GM18520 (cell line): ENCODE measurements around the gene CYREN.

Experiments used
- ATAC-seq: cut with Tn5 transposase; IDR thresholded peaks from one replicate; pipeline ENCODE4 v1.9.1; 2021; ENCODE audit not compliant: unreplicated experiment

The CYREN gene

DNA sequence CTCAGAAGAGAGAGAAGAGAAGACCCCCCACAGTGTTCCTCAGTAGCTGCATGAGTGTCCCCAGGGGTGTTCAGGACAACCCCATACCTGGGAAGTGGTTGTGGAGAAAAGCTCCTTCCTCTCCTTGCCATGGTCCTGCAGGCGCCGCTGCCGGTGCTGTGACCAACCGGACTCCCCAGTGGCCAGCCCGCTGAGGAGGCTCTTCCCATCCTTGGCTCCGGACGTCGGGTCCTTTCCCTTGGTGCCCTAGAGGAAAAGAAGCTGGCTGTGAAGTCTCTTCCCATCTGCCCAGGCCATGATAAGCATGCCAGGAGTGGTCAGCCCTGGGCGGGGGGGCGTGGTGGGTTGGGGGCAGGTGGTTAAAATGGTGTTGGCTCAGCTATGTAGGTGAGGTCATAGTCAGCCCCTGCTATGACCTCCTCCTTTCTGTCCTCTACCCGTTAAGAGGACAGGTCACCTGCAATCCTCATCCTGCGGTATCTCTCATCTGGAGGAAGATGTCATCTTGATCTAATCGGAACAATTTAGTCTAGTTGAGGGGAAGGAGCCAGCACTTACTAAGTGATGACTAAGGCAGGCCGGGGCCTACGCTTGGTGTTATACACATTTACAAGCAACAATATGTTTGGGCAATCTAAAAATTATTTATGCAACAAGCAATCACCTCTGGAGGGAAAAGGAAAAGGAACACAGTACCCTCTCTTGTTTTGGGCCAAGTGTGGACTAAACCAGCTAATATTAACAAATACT is 27.6 kb upstream of the CYREN start:
- ATAC-seq, result no peak

DNA sequence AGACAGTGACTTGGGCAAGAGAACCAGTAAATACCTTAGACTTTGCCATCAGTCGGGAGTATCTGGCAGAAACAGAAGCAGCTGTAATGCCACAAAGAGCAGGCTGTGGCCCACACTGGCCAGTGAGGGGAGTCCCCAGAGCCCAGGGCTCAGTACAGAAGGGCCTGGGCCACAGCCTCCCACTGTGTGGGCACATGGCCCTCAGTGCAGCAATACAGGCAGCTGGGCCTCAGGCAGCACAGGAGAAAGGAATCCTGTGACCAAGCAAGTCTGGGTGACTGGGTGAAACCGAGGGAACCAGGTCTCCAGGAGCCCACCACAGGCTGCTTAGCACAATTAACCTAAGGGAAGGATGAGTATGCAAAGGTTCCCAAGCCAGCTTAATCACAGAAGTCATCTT is 26.8 kb upstream of the CYREN start:
- ATAC-seq, result no peak

DNA sequence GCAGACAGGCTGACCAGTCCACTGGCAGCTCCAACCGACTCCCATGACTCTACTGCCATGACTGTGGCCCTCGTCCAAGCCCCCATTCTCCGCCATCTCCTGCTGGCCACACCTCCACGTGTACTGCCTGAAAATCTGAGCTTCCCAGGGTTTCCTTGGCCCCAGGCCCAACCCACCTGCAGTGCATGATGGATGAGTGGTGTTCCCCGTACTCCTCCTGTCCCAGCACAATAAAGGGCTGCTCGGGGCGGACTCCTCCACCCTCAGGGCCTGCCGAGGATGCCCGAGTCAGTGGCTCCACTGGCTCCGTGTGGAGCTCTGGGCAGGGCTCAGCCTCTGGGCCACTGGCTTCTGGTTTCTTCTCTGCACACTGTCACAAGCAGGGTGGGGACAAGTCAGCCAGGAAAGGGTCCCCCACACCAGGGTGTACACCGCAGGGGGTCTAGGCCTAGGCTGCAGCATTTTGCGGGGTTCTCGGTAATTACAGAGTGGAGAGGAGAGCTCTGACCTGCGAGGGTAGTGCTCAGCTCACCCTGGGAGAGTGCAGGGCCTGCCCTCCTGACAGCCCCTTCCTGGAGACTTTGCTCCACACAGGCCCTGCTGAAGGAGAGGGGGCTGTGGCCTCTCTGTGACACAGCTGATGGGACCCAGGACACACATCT is 25.6 kb upstream of the CYREN start:
- no peak for ATAC-seq

DNA sequence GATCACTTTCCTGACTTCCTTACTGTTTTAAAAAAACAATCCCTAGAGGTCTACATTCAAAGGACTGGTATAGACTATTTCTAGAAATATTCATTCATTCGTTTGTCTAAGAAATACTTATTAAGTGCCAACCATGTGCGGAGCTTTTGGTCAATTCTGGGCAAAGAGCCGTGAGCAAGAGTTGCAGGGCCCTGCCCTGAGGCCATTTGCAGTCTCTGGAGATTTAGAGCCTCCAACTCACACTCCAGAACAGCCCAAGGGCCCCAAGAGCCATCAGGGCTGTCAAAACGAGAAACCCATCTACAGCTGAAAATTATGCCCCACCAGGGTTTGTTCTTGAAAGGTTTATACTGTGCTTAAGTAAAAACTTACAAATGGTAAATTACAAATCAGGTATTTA is 24.6 kb upstream of the CYREN start:
- ATAC-seq, result no peak

DNA sequence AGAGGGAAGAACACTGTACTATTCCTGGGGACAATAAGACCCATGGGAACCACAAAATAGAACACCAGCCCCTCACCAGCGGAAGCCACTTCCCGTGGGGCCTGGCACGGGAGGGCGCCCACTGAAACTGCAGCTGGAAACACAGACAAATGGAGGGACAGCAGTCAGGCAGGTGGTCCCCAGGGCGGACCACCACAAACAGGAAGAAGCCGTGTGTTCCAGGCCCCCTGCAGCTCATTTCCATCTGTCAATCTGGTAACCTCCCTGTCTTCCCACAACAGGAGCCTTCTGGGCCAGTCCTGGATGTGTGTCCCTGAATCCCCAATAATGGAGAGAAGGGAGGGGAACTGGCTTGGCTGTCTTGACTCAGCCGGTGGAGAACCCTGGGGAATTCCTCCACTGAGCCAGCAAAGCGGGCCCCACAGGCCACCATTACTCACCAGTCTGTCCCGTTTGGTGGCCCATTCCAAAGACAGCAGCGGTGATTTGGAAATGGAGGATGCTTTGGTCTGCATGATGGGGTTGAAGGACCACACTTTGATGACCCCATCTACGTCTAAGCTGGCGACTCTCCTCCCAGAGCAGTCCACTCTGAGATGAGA is 24.1 kb upstream of the CYREN start:
- no peak for ATAC-seq

DNA sequence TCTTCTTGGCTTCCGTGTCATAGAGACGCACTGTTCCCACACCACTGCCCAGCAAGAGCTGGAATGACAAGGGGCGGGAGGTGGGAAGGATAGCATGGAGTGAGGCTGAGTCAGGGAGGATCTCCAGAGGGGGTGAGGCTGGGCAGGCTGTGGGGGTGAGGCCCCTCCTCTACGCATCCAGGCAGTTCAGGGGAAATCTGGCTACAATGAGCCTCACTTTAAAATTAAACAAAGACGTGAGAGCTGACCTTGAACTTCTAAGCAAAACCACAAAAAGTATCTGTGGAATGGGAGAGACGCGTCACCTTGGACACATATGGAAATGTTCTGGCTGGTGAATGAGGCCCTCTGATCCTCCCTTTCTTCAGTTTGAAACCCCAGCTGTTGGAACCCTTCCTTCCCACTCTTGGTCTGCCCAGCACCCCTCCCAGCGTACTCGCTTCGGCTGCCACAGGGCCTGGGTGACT is 23.1 kb upstream of the CYREN start:
- no peak for ATAC-seq

DNA sequence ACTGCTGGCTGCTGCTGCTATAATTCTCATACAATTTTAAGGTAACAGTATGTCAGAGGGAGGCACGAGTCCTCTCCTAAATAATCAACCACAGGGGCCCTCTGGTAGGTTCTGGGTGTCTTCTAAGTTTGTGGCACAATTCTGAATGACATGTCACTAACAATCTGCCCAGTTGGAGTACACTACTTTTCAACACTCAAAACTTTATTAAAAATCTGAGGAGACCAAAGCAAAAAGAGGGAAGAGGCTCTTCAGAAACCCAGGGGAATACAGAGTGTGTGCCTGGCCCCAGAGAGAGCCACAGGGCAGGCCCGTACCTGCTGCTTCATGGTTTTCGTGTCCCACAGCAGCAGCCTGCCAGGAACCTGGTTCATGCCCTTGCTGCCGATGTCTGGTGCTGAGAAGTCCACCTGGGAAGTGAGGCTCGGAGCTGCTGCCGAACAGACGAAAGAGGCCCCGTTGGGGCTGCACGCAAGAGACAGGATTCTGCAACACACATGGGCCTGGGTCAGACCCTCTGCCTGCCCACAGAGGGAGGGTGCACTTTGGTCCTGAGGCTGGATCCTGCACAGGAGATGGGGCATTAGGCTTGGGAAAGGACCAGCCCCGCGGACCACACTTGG is 22.5 kb upstream of the CYREN start:
- no peak for ATAC-seq

DNA sequence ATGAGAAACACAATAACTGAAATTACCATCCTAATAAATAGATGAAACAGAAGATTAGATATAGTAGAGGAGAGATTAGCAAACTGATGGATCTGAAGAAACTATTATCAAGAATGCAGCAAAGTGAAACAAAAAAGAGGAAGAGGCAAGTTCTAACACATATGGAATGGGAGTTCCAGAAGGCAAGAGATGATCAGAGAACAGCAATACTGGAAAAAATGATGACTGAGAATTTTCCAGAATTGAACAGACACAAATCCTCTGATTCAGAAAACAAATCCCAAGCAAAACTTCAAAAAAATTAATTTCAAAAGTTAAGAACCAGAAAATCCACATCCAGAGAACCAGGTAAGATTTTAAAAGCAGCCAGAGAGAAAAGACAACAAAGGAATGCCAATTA is 20.2 kb upstream of the CYREN start:
- ATAC-seq, result no peak

DNA sequence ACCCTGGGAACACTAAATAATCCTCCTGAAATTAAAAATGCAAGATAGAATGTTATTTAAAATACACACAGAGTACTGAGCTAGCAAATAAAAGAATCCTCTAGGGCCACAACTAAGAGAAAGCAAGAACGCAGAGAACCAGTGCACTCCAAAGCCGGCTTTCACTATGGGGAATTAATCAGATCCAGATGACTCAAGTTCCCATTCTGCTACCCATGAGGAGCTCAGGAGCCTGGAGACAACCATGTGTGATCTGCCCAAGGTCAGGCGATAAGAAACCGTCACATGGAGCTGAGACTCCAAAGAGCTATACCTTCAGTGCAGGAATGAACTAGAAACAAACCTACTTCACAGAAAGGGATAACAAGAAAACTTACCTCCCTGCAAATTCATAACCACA is 19.5 kb upstream of the CYREN start:
- no peak for ATAC-seq

DNA sequence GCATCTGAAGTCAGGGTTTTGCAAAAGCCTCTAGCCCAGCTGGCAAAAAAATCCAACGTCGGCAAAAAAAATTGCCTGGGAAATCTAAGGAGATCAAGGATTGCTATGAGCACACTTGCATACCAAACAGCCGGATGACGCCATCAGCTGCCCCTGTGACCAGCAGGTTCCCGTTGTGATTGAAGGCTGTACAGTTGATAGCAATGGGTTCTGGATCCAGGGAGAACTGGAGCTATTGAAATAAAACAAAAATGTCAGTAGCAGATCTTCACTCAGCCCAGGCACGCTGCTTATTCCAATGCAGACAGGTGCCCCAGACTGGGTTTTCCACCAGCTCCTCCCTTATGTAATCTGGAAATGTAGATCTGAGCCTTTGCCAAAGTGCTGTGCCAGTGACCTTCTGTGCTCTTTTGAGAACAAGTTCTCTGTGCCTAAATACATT is 18.7 kb upstream of the CYREN start:
- ATAC-seq, result no peak

DNA sequence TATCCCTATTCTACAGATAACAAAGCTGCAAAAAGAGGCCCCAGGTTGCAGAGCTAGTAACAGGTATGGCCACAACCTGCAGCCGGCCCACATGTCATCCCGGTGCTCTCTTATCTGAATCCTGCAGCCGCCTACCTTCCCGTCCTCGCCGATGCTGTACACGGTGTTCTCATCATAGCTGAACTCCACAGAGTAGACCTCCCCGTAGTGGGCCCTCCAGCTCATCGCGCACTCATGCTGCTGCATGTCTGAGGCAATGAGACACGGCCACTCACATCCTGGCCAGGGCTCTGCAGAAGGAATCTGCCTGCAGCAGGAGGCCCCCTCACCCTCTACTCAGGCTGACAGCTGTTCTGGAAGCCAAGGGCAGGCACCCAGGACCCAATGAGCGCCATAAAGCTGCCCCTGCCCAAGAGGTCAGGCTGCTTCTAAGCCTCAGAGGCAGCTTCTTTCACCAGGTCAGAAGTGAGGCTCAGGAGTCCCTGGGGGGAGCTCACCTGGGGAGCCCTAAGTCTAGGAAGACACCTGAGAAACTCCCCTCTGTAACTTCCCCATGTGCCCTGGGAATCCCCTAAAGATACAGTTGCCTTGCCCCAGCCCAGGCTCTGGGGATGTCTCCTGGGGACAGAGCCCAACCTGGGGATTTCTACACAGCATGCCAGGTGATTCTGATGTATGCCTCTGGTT is 17.9 kb upstream of the CYREN start:
- ATAC-seq, result peak; percentile 38

DNA sequence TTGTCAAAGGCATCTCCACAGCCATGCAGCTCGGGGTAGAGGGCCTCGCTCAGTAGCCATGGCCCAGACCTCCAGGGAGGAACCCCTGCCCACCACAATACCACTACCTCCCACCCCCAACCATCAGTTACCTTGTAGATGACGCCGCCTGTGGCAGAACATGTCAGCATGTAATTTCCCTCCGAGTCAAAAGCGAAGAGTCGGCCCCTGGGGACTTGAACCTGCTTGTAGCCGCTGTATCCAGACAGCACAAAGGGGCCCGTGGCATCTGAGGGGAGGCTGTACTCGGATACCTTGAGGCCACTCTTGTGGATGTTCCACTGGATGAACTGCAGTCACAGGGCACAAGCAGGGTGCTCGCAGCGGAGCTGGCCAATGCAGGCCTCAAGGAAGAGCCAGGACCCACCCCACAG is 16.3 kb upstream of the CYREN start:
- peak; percentile 51 for ATAC-seq

DNA sequence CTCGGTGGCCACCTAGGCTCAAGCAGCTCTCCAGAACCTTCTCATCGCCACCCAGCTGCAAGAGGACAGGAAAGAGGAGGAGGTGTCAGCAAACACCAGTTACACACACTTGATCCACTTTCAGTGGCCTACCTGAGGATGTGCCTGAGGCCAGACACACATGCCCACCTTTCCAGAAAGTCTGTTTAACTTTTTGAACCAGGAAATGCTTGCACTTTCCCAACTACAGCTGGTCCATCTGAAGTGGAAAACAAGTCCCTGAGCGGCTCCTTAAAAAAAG is 15.7 kb upstream of the CYREN start:
- no peak for ATAC-seq

DNA sequence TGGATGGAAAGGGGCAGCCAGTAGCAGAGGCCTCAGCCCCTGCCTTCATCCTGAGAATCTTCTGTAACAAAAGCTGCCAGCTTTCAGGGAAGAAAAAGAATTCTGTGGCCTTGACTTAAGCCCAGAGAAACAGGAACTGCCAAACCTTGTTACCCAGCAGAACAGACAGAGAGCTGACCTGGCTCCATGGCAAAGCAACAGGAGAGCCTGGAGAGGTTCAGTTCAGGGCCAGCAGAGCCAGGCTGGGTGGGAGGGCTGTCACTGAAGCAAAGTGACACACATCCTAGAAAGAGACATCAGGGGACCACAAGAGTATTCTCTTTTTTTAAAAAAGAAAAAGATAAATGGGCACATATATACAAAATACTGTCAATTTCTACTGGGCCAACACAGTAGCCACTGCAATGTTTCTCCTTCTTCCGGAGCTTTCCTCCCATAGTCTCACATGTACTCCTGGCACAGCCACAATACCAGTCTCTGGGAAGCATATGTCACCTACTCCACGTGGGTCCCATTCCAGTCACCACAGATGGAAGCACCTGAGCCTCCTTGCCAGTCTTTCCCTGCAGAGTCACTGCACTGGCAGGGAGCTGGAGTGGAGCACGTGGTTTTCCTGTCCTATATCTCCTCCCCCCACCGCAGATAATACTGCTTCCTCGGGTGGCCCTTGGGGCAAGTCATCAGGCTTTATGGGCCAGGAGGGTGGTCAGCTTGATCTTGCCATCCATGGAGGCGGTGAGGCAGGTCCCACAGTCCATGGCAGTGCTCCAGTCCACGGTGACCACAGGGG is 15.2 kb upstream of the CYREN start:
- ATAC-seq, result no peak

DNA sequence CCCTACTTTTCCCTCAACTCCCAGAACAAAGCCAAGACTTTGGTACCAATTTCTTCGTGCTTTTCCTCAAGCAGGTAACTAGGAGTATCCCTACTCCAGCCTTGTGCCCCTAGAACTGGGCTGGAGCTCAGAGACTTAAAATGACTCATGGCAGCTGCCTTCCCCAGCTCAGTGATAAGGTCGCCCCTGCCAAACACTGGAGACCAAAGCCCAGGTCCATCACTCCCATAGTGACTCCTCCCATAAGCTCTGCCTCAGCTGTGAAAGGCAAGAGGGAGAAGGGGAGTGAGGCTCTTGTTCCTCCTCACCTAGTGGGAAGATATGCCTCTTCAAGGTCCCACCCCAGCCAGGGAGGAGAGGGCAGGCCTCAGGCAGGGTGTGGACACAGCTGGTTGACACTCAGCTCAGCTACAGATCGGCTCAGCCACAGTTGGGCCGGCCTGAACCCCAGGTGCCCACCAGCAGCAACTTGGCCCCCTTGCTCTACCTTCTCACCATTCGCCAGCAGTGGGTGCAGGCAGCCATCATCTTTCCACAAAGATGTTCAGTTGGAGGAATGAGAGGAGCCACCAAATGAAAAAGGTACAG is 13.8 kb upstream of the CYREN start:
- no peak for ATAC-seq

DNA sequence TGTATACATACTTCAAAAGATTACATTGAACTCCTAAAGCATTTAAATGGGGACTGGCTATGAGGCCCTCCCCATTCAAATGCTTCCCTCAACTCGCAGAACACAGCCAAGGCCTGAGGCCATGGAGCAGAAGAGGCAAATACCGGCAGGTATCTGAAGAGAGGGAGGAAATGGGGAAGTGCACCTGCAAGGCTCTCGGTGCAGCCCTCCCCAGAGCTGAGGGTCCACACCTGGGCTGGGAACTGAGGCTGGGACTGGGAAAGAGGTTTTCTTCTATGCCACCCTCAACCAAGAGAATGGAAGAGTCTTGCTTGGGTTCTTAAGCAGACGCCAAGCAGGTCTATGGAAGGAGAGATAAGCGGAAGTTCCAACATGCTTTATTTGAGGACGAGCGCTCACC is 13.0 kb upstream of the CYREN start:
- no peak for ATAC-seq

DNA sequence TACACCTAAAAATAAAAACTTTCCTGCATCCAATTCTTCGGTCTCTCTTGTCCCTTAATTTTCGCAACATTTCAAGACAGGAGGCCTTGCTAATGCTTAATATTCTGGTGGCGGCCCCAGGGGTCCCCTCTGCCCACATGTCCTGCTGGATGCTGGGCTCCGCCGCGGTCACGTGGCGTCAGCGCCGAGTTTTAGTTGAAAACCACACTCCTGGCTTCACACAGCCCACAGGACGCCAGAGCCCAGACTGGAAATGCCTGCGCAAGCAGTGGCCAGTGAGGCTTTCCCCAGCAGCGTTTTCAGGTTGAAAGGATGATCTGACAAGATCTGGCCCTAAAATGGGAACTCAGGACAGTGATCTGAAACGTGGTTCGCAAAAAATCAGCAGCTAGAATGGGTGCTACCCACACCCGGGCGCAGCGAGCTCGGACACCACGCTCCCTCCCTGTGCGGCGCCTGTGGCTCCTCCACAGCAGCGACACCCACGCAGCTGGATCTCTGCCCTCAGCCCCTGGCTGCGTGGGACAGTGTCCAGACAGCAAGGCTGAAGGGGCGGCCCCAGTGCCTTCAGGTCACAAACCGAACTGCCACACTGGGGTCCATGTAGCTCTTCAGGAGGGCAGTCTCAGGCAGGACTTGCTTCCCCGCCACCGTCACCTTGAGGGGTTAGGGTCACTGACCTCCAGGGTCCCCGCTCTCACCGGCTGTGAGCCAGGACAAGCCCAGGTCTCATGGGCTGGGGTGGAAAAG is 11.6 kb upstream of the CYREN start:
- no peak for ATAC-seq

DNA sequence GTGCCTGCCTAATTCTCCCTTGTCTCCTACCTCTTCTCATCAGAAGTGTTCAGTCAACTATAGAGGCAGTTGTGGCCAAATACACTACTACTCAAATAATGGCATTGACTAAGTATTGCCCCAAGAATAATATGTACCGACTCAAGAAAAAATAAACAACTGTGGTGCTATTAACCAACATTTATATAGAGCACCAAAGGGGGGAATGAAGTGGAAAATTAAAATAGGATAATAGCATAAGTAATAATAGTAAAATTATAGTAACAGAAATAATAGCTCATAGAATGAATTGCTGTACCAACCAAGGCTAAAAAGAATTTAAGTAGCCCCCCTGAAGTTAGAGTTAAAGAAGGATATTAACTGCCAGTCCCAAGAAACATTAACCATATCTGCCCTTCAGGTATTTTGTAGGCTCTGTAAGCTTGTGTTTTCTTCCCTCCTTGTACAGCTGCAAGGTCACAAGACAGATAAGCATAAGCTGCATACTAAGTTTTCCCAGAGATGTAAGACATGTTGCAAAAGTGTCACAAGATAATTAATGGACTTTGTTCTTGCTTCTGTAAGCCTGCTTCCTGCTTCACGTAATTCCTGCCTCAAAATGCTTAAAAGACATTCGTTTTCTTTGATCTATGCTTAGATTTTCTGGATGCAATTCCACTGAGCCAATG is 10.9 kb upstream of the CYREN start:
- ATAC-seq, result no peak

DNA sequence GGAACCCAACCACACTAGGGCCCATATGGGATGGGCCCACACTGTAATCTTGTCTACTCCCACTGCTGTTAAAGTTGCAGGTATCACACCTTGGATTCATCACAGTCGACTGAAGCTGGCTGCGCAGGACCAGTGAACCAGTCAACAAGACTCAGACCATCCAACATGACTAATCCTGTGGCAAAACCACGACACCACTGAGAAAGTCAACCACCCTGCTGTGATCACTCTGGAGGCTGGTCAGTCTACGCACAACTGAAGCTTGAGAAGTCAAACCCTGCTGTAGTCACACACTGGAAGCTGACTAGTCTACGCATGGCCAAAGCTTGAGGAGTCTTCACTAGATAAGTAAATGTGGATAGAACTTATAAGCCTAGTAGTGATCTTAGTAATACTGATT is 9.6 kb upstream of the CYREN start:
- ATAC-seq, result no peak
